Upper lobe of left lung (tissue), 4 donors: ENCODE results near the gene NEB.
"Not testable (repeated sequence)": the region's sequence is repeated elsewhere in the genome, so short reads cannot be mapped to it uniquely, and the experiment has no call there.

Experiments used
- CTCF ChIP-seq, 6 experiments: fragments of 450-650 bp in 4 of 6; fragments of 200-600 bp in 2 of 6; sonication (generic) in 2 of 6; IDR thresholded peaks; one replicate each; pipeline ENCODE4 v1.5.1; 2016 to 2019; ENCODE audit warnings: antibody characterized with exemption in 6 of 6
- POLR2A ChIP-seq, 4 donors: fragments of 450-650 bp; IDR thresholded peaks; one replicate each; pipeline ENCODE4 v1.5.1; 2016 to 2017; ENCODE audit warnings: antibody characterized with exemption in 4 of 4, mild to moderate bottlenecking in 2 of 4
- POLR2AphosphoS5 ChIP-seq, 2 donors: sonication (generic); formaldehyde crosslinking; IDR thresholded peaks; one replicate each; pipeline ENCODE4 v1.5.1; 2017; ENCODE audit warnings: antibody characterized with exemption in 2 of 2

- not testable (repeated sequence) for TF ChIP-seq CTCF, POLR2AphosphoS5, POLR2A (IDR thresholded peaks at IDR 0.05)
These were observed 29.8 kb downstream of the NEB start for GRCh38 chr2:151704480-151704961.
